Fibroblast of skin of right quadriceps (primary cell): ENCODE data around the gene DIO3.

Experiments
- DNase-seq: peaks from one replicate; pipeline ENCODE4 v3.0.0-alpha.2; 2013

Gene DIO3

DNA sequence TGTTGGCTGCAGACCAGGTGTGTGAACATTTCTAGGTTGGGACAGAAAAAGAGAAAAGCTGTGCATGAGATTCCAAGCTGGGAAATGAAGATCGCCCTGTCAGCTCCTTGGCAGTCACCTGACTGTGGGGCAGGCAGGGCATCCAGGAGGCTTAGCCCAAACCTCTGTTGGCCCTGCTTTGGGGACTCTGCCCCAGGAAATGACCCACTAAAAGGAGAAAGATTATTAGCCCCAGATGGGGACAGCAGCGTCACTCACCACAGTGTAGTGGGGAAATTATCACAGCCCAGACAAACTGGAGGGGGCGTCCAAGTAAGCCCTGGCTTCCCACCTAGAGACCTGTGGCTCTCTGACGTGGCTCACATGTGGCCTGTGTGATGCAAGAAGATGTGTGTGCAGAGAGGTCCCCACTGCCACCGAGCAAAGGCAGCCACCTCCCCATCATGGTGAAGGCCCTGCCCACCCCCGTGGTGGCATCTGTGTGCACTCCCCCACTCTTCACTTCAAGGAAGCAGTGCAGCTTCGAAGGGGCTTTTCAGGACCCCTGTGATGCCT is 39.1 kb downstream of the DIO3 start:
- no peak for DNase-seq

DNA sequence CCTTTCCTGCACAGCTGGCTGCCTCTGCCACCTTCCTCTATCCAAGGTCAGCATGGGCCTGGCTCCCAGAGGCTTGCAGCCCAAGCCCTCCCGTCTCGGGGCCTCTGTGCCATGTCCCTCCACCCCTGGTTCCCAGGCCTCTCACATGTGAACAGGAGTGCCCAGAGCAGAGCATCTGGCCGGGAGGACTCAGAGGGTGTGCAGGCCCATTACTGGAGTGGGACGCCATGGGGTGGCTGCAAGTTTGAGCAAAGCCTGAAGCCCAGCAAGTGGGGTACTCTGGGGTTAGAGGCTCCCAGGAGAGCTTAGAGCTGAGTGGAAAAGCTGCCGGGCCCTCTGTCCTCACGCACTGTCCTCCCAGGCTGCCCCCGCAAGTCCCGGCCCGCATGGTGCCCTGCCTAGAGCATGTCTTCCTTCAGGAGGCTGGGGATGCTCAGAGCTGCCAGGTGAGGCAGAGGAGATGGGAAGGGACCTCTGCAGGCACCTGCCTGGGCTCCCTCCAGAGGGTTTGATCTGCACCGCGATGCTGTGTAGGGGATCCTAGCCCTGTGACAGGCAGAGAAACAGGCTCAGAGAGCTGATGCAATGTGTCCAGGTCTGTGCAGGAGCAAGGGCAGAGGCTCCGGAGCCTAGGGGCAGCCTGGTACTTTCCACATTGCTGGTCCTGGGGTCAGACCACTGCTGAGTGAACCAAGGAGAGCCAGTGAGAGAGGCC is 39.8 kb downstream of the DIO3 start:
- no peak for DNase-seq

DNA sequence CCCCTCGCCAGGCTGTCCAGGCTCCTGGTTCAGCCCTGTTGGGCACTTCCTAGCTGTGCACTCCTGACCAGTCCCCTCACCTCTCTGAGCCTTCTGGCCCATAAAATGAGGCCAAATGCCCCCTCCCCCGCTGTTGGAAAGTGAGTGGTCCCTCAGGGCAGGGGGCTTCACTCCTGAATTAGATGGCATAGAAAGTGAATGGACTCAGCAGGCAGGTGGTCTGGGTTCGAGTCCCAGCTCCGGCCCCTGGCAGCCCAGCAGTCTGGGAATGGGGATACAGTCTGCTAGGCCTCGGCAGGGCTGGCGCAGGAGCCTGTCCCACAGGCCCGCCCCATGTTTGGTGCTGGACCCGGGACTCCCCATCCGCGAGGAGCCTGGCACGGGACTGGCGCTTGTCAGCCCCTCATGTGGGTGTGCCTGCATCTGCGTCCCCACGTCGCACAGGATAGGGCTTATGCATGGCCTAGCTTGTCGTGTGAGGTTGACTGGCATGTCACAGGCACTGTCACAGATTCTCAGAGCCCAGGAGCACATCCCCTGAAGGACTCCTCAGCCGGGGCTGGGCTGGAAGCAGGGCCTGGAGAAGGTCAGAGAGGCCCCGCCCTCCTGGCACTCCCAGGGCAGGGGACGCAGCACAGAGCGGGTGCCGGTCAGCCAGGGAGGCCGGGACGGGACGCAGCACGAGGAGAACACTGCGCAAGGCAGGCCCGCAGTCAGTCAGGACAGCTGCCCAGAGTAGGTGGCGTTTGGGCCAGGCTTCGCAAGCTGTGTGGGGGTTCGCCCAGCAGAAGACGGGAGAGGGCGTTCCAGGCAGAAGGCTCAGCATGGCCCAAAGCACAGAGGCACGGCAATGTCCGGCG is 40.5 kb downstream of the DIO3 start:
- DNase-seq = no peak

DNA sequence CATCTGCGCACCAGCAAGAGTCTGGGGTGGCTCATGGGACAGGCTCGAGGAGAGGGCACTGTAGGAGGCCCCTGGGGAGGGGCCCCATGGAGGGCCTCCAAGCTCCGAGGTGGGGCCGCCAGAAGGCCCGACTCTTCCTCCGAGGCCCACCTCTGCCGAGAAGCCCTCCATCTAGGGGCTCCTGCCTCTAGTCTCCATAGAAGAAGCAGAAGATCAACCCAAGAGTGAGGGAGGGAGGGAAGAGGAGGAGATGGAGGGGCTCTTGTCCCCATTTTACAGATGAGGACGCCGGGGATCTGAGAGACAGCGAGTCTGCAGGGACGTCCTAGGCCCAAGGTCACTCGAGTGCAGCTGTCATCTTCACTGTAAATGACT is 41.2 kb downstream of the DIO3 start:
- DNase-seq = no peak

DNA sequence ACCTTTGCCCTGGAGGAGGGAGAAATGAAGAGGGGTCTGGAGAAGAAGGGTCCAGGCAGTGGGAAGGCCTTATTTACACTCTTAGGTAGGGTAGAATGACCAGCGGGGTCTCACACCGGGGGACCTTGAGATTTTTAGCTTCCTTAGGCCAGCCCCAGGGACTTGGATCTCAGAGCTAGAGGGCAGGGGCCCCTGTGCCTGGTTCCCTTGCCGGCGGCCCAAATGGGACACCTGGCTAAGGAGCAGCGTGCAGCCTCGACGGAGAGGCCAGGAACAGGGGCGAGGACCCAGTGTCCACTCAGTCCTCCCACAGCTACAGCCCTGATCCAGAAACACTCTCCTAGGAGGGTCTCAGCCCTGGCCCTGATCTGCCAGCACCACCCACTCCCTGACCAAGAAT is 41.8 kb downstream of the DIO3 start:
- DNase-seq = no peak

DNA sequence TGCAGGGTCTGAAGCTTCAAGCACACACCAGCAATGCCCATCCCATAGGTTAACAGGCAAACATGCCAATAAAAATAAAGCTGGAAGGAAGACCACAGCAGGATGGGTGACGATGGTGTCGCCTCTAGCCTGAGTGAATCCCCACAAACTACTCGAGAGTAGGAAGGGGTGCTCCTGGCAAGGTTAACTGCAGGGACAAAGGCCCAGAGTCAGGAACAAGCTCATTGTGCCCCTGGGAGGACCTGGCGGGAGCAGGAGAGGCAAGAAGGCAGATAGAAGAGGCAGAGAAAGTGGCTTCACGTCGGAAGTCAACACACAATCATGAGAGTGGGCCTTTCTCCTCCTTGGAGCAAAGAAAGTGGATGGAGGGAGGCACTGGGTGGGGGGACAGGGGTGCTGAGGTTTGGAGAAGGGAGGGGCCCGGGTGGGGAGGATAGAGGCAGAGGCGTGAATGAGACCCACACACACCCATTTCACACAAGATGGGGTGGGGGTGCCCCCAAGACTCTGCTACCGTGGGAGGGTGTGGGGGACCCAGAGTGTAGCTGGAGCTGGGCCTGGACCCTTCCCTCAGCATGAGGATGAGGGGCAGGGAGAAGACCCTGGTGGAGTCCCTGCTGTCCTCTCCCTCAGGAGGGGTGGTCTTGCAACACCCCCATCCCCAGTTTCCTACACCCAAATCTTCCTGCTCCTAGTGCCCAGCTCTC is 43.1 kb downstream of the DIO3 start:
- no peak for DNase-seq

DNA sequence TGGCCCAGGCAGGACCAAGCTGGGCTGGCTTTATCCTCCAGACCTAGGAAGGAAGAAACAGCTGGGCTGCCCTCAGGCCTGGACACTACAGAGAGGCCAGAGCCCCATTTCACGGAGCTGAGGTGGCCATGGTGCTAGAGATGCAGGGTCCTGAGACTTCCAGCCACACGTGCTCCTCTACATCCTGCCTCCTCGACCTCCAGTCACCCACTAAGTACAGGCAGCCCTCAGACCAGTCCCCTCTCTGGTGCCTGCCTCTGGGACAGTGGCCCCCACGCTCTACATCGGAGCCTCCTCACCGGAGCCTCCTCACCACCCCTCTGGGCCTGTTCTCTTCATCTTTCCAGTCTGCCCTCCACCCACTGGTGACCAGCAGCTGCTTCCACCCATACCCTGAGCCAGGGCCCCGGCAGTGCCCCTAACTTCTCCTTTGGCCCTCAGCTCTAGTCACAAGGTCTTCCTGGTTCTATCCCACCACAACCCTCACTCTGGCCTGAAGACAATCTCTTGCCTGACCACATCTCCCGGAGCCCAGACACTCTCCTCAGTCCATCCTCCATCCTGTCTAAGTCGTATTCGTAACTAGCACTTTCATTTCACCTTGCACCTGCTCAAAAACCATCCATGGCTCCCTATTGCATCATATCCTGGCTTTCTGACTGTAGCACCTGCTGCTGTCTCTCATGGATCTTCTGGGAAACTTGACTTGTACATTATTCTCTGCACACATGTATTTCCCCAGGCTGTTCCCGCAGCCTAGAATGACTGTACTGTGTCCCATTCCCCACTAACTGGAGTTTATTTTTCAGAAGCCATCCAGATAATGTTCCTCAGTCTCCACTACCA is 43.9 kb downstream of the DIO3 start:
- DNase-seq = no peak

DNA sequence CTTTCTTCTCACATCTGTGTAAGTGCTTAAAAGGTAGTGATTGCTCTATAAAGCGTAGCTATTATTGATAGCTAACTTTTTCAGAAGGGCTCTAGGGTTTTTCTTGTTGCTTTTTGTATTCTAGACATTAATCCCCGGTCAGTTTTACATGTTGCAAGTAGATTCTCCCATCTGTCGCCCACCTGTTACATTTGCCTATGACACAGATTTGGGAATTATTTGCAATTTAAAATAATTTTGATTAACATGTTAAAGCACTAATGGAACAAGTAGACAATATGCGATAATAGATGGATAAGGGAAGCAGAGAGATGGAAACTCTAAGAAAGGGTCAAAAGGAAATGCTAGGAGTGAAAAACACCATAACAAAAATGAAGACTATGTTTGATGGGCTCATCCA is 44.5 kb downstream of the DIO3 start:
- no peak for DNase-seq
